ENCODE data around the gene DDX5.

- TF ChIP-seq CTCF (IDR thresholded peaks at IDR 0.05): no peak
- no peak for TF ChIP-seq EP300 (IDR thresholded peaks at IDR 0.05)
- no peak for TF ChIP-seq POLR2A (IDR thresholded peaks at IDR 0.05)
Measured at GRCh38 chr17:64533784-64534183, 27.7 kb upstream of the DDX5 start.
